H1 (cell line): ENCODE results near the gene HMCES. TPM values are rescaled to one million over a fixed set of nuclear protein-coding genes. Genes with fewer than 3 reads are reported as not detected.

ENCODE experiments used
- ATF2 ChIP-seq: IDR thresholded peaks from 2 replicates; pipeline ENCODE4 v1.6.1; 2012; ENCODE audit warnings: low read length, inconsistent platforms
- KDM4A ChIP-seq: IDR thresholded peaks from one replicate; pipeline ENCODE4 v1.7.1; 2012; ENCODE audit warnings: low read depth, mild to moderate bottlenecking, moderate library complexity, low read length, inconsistent platforms; ENCODE audit not compliant: severe bottlenecking
- TCF12 ChIP-seq: IDR thresholded peaks from 2 replicates; pipeline ENCODE4 v1.6.1; 2011; ENCODE audit warnings: low read depth, mild to moderate bottlenecking, low read length
- USF2 ChIP-seq: IDR thresholded peaks from 2 replicates; pipeline ENCODE4 v1.6.1; 2011; ENCODE audit warnings: low read length, improper control_type of control experiment
- polyA plus RNA-seq, 7 experiments: library from polyadenylated mRNA; depleted of rRNA in 3 of 7; stranded (reverse) in 5 of 7; unstranded in 2 of 7; fragments of >200 nt in 5 of 7; fragments of 200-250 nt in 2 of 7; gene quantifications; 1 replicate in 5 of 7; 2 replicates in 1 of 7; 4 replicates in 1 of 7; pipeline versions ENCODE4 v1.2.1 to v1.2.3, GENCODE V29; 2011 to 2013; ENCODE audit warnings: missing spikeins in 2 of 7, mixed read lengths in 2 of 7
- total RNA-seq: library from RNA; stranded (reverse); fragmentation: NEBNext Ultra II Directional; extraction: Animal tissue kit (Norgen Biotek cat#: 25700); gene quantifications from 2 replicates; pipeline ENCODE4 v1.2.1, GENCODE V29; 2021

Gene HMCES
- total and polyA plus RNA-seq, 2 of the 8 experiments (the other 6 are each of a cell fraction or from before 2014, with no cell fraction given): 27.6 to 49.5 TPM

GRCh38 chr3:129289201-129289921 is 10.7 kb downstream of the HMCES start (continued):
- no peak for TF ChIP-seq KDM4A
- no peak for TF ChIP-seq ATF2
- no peak for TF ChIP-seq TCF12
- no peak for TF ChIP-seq USF2
